ENCODE results near the gene ST8SIA6. TPM values are rescaled to one million over a fixed set of nuclear protein-coding genes. Genes with fewer than 3 reads are reported as not detected.

Gene ST8SIA6
- total and polyA plus RNA-seq, 10 of the 15 experiments (the other 5 are each of a cell fraction or from before 2014, with no cell fraction given) = 0.22 TPM; not detected in 9

- TF ChIP-seq ELK1 (IDR thresholded peaks at IDR 0.05; ENCODE audit: low read depth, low read length) = no peak
Observed at GRCh38 chr10:17474595-17475323, 20.4 kb upstream of the ST8SIA6 start (continued).

- Histone ChIP-seq H3K27me3 (replicated peaks in 1 of 2; ENCODE audit: control insufficient read depth in 2 of 2, insufficient read depth in 2 of 2, low read length in 1 of 2) (no peaks in the 10 kb centered on the region), H2AFZ (ENCODE audit: control insufficient read depth, low read depth, low read length) (no peak overlapping the region), H3K4me3 (no peak overlapping the region), H3K36me3 (ENCODE audit: control insufficient read depth in 2 of 2, insufficient read depth in 2 of 2, low read length in 1 of 2) (no peaks in the 10 kb centered on the region), H4K20me1 (ENCODE audit: control insufficient read depth, insufficient read depth) (no peaks in the 10 kb centered on the region), H3K4me2 (ENCODE audit: control insufficient read depth, insufficient read depth) (no peak overlapping the region), H3K79me2 (ENCODE audit: control insufficient read depth, insufficient read depth, low read length) (no peaks in the 10 kb centered on the region), H3K9ac (ENCODE audit: control insufficient read depth, insufficient read depth, low read length) (no peak overlapping the region), H3K27ac (ENCODE audit: control insufficient read depth, insufficient read depth) (no peak overlapping the region), H3K4me1 (ENCODE audit: control insufficient read depth, insufficient read depth, low read length) (no peaks in the 10 kb centered on the region), H3K9me3 (replicated peaks; ENCODE audit: control insufficient read depth, insufficient read depth, low read length) (peaks cover 5% of the 10 kb centered on the region)
- ATAC-seq = no peak
- CTCF ChIA-PET = interaction anchor here (0.7 to 1.8 kb wide), 4 partner anchors 21 to 92 kb away, joined by 3 to 7 read pairs (median 3); no protein-coding TSS in a partner anchor
- no peak for DNase-seq (ENCODE audit: low read depth, low spot score)
- BruUV-seq (replicated peaks) = no TSS peak
- SMC1A ChIA-PET (ENCODE audit: uncharacterized antibody, unreplicated experiment) = interaction anchor here (0.6 to 1.7 kb wide), 4 partner anchors 18 to 37 kb away, joined by 3 to 5 read pairs (median 4); no protein-coding TSS in a partner anchor
- FAIRE-seq = no peak
- in situ Hi-C loops (cut with MboI) = no loop called here
- POLR2A ChIA-PET = no interaction called here
- intact Hi-C loops (cut with micrococcal nuclease; ENCODE audit: unreplicated experiment) = no loop called here
- WGBS (ENCODE audit: insufficient coverage, insufficient replicate concordance, low lambda C conversion rate, missing lambda C conversion rate) = 35% methylated on average over 11 of the region's 11 CpGs
- RAD21 ChIA-PET (ENCODE audit: unreplicated experiment) = interaction anchor here (0.7 to 0.8 kb wide), 2 partner anchors 41 to 170 kb away, joined by 3 to 4 read pairs; partner anchors contain the start of gene STAM
- TF ChIP-seq HDGF (IDR thresholded peaks at IDR 0.05) = no peak
- no peak for TF ChIP-seq CEBPZ (IDR thresholded peaks at IDR 0.05; ENCODE audit: low read depth, low read length)
- no peak for TF ChIP-seq ZBTB4 (CRISPR knock-in tag; IDR thresholded peaks at IDR 0.05)
- TF ChIP-seq RELB (IDR thresholded peaks at IDR 0.05; ENCODE audit: low read depth) = no peak
- no peak for TF ChIP-seq ZBTB33 (IDR thresholded peaks at IDR 0.05)
- no peak for TF ChIP-seq ZNF217 (IDR thresholded peaks at IDR 0.05)
Observed at GRCh38 chr10:17473228-17473950, 19.0 kb upstream of the ST8SIA6 start.

Data from GM12878 (cell line).